ENCODE measurements around the gene PRDM5.

GRCh38 chr4:120750152-120750525, 172.4 kb downstream of the PRDM5 start:
- TF ChIP-seq, protein P1, sequence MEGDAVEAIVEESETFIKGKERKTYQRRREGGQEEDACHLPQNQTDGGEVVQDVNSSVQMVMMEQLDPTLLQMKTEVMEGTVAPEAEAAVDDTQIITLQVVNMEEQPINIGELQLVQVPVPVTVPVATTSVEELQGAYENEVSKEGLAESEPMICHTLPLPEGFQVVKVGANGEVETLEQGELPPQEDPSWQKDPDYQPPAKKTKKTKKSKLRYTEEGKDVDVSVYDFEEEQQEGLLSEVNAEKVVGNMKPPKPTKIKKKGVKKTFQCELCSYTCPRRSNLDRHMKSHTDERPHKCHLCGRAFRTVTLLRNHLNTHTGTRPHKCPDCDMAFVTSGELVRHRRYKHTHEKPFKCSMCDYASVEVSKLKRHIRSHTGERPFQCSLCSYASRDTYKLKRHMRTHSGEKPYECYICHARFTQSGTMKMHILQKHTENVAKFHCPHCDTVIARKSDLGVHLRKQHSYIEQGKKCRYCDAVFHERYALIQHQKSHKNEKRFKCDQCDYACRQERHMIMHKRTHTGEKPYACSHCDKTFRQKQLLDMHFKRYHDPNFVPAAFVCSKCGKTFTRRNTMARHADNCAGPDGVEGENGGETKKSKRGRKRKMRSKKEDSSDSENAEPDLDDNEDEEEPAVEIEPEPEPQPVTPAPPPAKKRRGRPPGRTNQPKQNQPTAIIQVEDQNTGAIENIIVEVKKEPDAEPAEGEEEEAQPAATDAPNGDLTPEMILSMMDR (IDR thresholded peaks at IDR 0.05) = no peak
- no peak for TF ChIP-seq POLR2A (IDR thresholded peaks at IDR 0.05)

Data from thyroid gland (tissue), 4 donors.